Keratinocyte (primary cell): ENCODE data around the gene LMO2.

ENCODE experiments used
- EZH2 ChIP-seq: IDR thresholded peaks from one replicate; pipeline ENCODE4 v1.6.1; 2012; ENCODE audit warnings: inconsistent platforms, mild to moderate bottlenecking, low read length, moderate library complexity
- TF ChIP-seq, protein P1 (sequence below), 3 experiments: IDR thresholded peaks in 1 of 3; conservative IDR thresholded peaks in 1 of 3; optimal IDR thresholded peaks in 1 of 3; 2 replicates in 2 of 3; 3 replicates in 1 of 3; pipeline versions ENCODE3 to v1.5.1; 2011; ENCODE audit warnings: low read length in 3 of 3, mild to moderate bottlenecking in 3 of 3, moderate library complexity in 2 of 3, control low read depth in 1 of 3, inconsistent platforms in 1 of 3; ENCODE audit not compliant: insufficient read depth in 2 of 3; ENCODE audit errors: extremely low read depth in 1 of 3

DNA sequence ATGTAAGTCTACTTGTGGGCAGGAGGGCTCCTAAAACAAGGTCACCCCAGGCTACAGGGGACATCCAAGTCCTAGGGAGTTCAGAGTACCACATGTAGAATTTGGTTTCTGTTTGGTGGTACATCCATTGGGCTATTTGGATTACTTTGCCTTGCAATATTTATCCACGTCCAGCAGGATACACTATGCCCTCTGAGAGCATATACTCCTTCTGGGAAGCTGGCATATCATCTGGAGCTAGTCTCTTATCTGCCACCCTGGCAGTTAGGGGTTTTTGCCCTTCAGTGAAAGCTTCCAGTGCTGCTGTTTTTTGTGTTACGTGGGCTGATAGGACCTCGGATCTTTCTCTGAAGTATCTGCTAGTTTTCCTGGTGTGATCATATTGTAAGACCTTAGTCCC lies 7.3 kb downstream of the LMO2 start:
- TF ChIP-seq, protein P1, sequence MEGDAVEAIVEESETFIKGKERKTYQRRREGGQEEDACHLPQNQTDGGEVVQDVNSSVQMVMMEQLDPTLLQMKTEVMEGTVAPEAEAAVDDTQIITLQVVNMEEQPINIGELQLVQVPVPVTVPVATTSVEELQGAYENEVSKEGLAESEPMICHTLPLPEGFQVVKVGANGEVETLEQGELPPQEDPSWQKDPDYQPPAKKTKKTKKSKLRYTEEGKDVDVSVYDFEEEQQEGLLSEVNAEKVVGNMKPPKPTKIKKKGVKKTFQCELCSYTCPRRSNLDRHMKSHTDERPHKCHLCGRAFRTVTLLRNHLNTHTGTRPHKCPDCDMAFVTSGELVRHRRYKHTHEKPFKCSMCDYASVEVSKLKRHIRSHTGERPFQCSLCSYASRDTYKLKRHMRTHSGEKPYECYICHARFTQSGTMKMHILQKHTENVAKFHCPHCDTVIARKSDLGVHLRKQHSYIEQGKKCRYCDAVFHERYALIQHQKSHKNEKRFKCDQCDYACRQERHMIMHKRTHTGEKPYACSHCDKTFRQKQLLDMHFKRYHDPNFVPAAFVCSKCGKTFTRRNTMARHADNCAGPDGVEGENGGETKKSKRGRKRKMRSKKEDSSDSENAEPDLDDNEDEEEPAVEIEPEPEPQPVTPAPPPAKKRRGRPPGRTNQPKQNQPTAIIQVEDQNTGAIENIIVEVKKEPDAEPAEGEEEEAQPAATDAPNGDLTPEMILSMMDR (optimal IDR thresholded peaks at IDR 0.05 in 1 of 3, IDR thresholded peaks at IDR 0.05 in 1 of 3, conservative IDR thresholded peaks at IDR 0.05 in 1 of 3; ENCODE audit: extremely low read depth in 1 of 3, insufficient read depth in 2 of 3, low read length in 3 of 3): no peak
- TF ChIP-seq EZH2: no peak
